GM12878 (cell line): ENCODE results near the gene RUVBL2. TPM values are rescaled to one million over a fixed set of nuclear protein-coding genes. Genes with fewer than 3 reads are reported as not detected.

ENCODE experiments used
- ATAC-seq: fragments of 200-7000 bp; cut with Tn5 transposase; 3 replicates; pipeline ENCODE4 v1.9.1; 2020; ENCODE audit warnings: mild to moderate bottlenecking, moderate library complexity
- BruUV-seq: library from RNA; stranded (reverse); fragments of 400-500 nt; replicated peaks from 2 replicates; lab custom pipeline; 2021; lab: Mats Ljungman, UMichigan
- CTCF ChIA-PET: fragments of 300-600 bp; sonication (Branson Sonifier 250); formaldehyde crosslinking; extraction: SDS; loops from one replicate; lab custom pipeline; 2021; ENCODE audit warnings: inconsistent platforms; lab: Yijun Ruan, JAX
- POLR2A ChIA-PET: fragments of 350-600 bp; formaldehyde crosslinking; extraction: SDS; loops from one replicate; lab custom pipeline; 2021; ENCODE audit warnings: inconsistent platforms; lab: Charles Lee
- RAD21 ChIA-PET: fragments of 300-600 bp; sonication (Branson Sonifier 250); formaldehyde crosslinking; loops from one replicate; lab custom pipeline; 2023; ENCODE audit warnings: antibody characterized with exemption; ENCODE audit not compliant: unreplicated experiment; lab: Charles Lee
- SMC1A ChIA-PET: fragments of 300-600 bp; sonication (Branson Sonifier 250); formaldehyde crosslinking; loops from one replicate; lab custom pipeline; 2023; ENCODE audit not compliant: unreplicated experiment, uncharacterized antibody; lab: Charles Lee
- DNase-seq: peaks from one replicate; pipeline ENCODE4 v3.0.0-alpha.2; 2011; ENCODE audit warnings: low read depth, low spot score
- FAIRE-seq: peaks from 3 replicates; lab custom pipeline; 2011; peaks lifted over from hg19 to GRCh38; lab: Jason Lieb, UNC
- H2AFZ ChIP-seq: 2 replicates; pipeline ENCODE4 v1.6.0; 2011; ENCODE audit warnings: low read depth, low read length, control low read depth; ENCODE audit not compliant: control insufficient read depth
- H3K27ac ChIP-seq: 2 replicates; pipeline ENCODE4 v1.5.1; 2011; ENCODE audit warnings: control low read depth; ENCODE audit not compliant: control insufficient read depth, insufficient read depth
- H3K27me3 ChIP-seq, 2 experiments: replicated peaks in 1 of 2; 2 replicates each; pipeline versions ENCODE4 v1.6.0 to v1.6.1; 2011; ENCODE audit warnings: low read length in 1 of 2; ENCODE audit not compliant: control insufficient read depth in 2 of 2, insufficient read depth in 2 of 2
- H3K36me3 ChIP-seq, 2 experiments: 2 replicates each; pipeline ENCODE4 v1.5.1; 2011; ENCODE audit warnings: low read length in 1 of 2; ENCODE audit not compliant: control insufficient read depth in 2 of 2, insufficient read depth in 2 of 2
- H3K4me1 ChIP-seq: 2 replicates; pipeline ENCODE4 v1.6.1; 2011; ENCODE audit warnings: mild to moderate bottlenecking, low read length, moderate library complexity, mixed read lengths; ENCODE audit not compliant: control insufficient read depth, insufficient read depth
- H3K4me2 ChIP-seq: 2 replicates; pipeline ENCODE4 v1.6.0; 2011; ENCODE audit warnings: control low read depth; ENCODE audit not compliant: control insufficient read depth, insufficient read depth
- H3K4me3 ChIP-seq: fragments of 200-600 bp; sonication (generic); 2 replicates; pipeline ENCODE4 v1.5.1; 2016
- H3K79me2 ChIP-seq: 2 replicates; pipeline ENCODE4 v1.6.0; 2011; ENCODE audit warnings: low read length; ENCODE audit not compliant: control insufficient read depth, insufficient read depth
- H3K9ac ChIP-seq: 2 replicates; pipeline ENCODE4 v1.8.0; 2011; ENCODE audit warnings: low read length, control low read depth, mixed read lengths; ENCODE audit not compliant: control insufficient read depth, insufficient read depth
- H3K9me3 ChIP-seq: replicated peaks from 3 replicates; pipeline ENCODE4 v1.5.1; 2011; ENCODE audit warnings: mild to moderate bottlenecking, low read length; ENCODE audit not compliant: control insufficient read depth, insufficient read depth
- H4K20me1 ChIP-seq: 2 replicates; pipeline ENCODE4 v1.6.0; 2011; ENCODE audit not compliant: control insufficient read depth, insufficient read depth
- HDGF ChIP-seq: fragments of 450-650 bp; IDR thresholded peaks from 2 replicates; pipeline ENCODE4 v1.6.1; 2016; ENCODE audit warnings: antibody characterized with exemption
- JUNB ChIP-seq: IDR thresholded peaks from 2 replicates; pipeline ENCODE4 v1.6.1; 2016; ENCODE audit warnings: antibody characterized with exemption, mild to moderate bottlenecking
- KLF5 ChIP-seq: fragments of 450-650 bp; IDR thresholded peaks from 2 replicates; pipeline ENCODE4 v1.6.1; 2014; ENCODE audit warnings: mild to moderate bottlenecking; ENCODE audit not compliant: partially characterized antibody
- PML ChIP-seq: IDR thresholded peaks from 2 replicates; pipeline ENCODE4 v1.6.1; 2012; ENCODE audit warnings: low read length, inconsistent platforms
- POLR2AphosphoS2 ChIP-seq: IDR thresholded peaks from 2 replicates; pipeline ENCODE4 v1.6.1; 2011; ENCODE audit warnings: low read depth, mild to moderate bottlenecking, low read length, improper control_type of control experiment, moderate library complexity
- WGBS: methylation state at CpG from one replicate; pipeline ENCODE4 v1.1.6; 2016; ENCODE audit warnings: low lambda C conversion rate; ENCODE audit not compliant: insufficient replicate concordance, insufficient coverage; ENCODE audit errors: missing lambda C conversion rate; 5-methylcytosine and 5-hydroxymethylcytosine counted together
- in situ Hi-C: fragments of 300-500 bp; cut with MboI; formaldehyde crosslinking; loops from 9 replicates; pipeline ENCODE4 v1.14.3; 2018; ENCODE audit warnings: mixed read lengths
- intact Hi-C: fragments of 100-400 bp; cut with micrococcal nuclease; formaldehyde crosslinking; loops from one replicate; pipeline ENCODE4 v1.14.2; 2022; ENCODE audit not compliant: unreplicated experiment
- polyA plus RNA-seq, 11 experiments: library from polyadenylated mRNA; depleted of rRNA in 4 of 11; unstranded in 6 of 11; stranded (reverse) in 5 of 11; fragments of >200 nt; fragmentation: Nextera tagmentation in 4 of 11; fragmentation: Illumina TruSeq in 1 of 11; extraction: Ambion mirVana in 4 of 11; extraction: Trizol in 1 of 11; gene quantifications; 1 replicate in 1 of 11; 2 replicates in 10 of 11; pipeline versions ENCODE4 v1.2.1 to v1.2.3, GENCODE V29; 2011 to 2016; ENCODE audit warnings: inconsistent platforms in 2 of 11, missing spikeins in 2 of 11, low read depth in 1 of 11
- total RNA-seq, 4 experiments: library from RNA; depleted of rRNA in 3 of 4; stranded (reverse); fragments of >200 nt in 3 of 4; fragmentation: Illumina TruSeq in 1 of 4; extraction: Trizol in 1 of 4; gene quantifications; 2 replicates each; pipeline versions ENCODE4 v1.2.1 to v1.2.3, GENCODE V29; 2013 to 2021

Gene RUVBL2
- total and polyA plus RNA-seq, 10 of the 15 experiments (the other 5 are each of a cell fraction or from before 2014, with no cell fraction given), result 33.8 to 224 (median 125) TPM

GRCh38 chr19:48991011-48991609 is 2.6 kb upstream of the RUVBL2 start:
- WGBS, result 98% methylated on average over 19 of the region's 22 CpGs
- H4K20me1 ChIP-seq, result no peaks in the 10 kb centered on the region
- no peak for FAIRE-seq
- intact Hi-C loops (no loop called here), in situ Hi-C loops (no loop called here)
- peaks cover 0 to 12% of the 10 kb centered on the region in 2 experiments; a peak in 3 of 4 replicates for H3K36me3 ChIP-seq
- ChIA-PET CTCF (interaction anchor here (1.1 to 4.0 kb wide), 6 partner anchors 12 to 196 kb away, joined by 3 to 55 read pairs (median 28); no protein-coding TSS in a partner anchor), POLR2A (interaction anchor here (0.6 to 3.6 kb wide), 4 partner anchors 12 to 150 kb away, joined by 3 to 41 read pairs (median 7); no protein-coding TSS in a partner anchor), SMC1A (interaction anchor here (1.0 to 1.5 kb wide), 3 partner anchors 12 to 196 kb away, joined by 3 to 4 read pairs (median 4); no protein-coding TSS in a partner anchor)
- no peak overlapping the region for H2AFZ ChIP-seq
- TF ChIP-seq HDGF, result no peak
- no peak for TF ChIP-seq PML
- TF ChIP-seq POLR2AphosphoS2, result no peak
- no peak for TF ChIP-seq JUNB
- TF ChIP-seq KLF5, result no peak
- TF ChIP-seq, all 136 proteins: peak for 0
- DNase-seq, result no peak
- no TSS peak for BruUV-seq
- Histone ChIP-seq H3K4me1 (peaks cover 3% of the 10 kb centered on the region), H3K4me3 (peak overlapping the region; percentile 93; the same call in 1 of the 2 replicates), H3K9me3 (no peaks in the 10 kb centered on the region), H3K4me2 (peak overlapping the region; percentile 22; the same call in 1 of the 2 replicates), H3K27ac (no peak overlapping the region), H3K27me3 (no peaks in the 10 kb centered on the region), H3K79me2 (peaks cover 49% of the 10 kb centered on the region), H3K9ac (peak overlapping the region; percentile 91; the same call in 1 of the 2 replicates)
- RAD21 ChIA-PET, result no interaction called here
- ATAC-seq, result no peak
